Liver (tissue), 9 donors: ENCODE measurements around the gene BTRC. TPM values are rescaled to one million over a fixed set of nuclear protein-coding genes. Genes with fewer than 3 reads are reported as not detected.
A peak's percentile ranks its signal among the peaks of the same experiment; 100 is the strongest.

Experiments used
- DNase-seq: peaks from one replicate; pipeline ENCODE4 v3.0.0-alpha.2; 2017; ENCODE audit warnings: low spot score
- H3K27ac ChIP-seq, 2 donors: one replicate each; pipeline ENCODE4 v1.7.0; 2013; ENCODE audit warnings: inconsistent platforms in 2 of 2, low read length in 2 of 2, control low read depth in 1 of 2, low read depth in 1 of 2, mild to moderate bottlenecking in 1 of 2
- H3K27me3 ChIP-seq, 4 donors: one replicate each; pipeline versions ENCODE4 v1.6.1 to v1.7.0; 2013; ENCODE audit warnings: low read length in 3 of 4, inconsistent platforms in 1 of 4, mild to moderate bottlenecking in 1 of 4, moderate library complexity in 1 of 4; ENCODE audit not compliant: control insufficient read depth in 4 of 4, insufficient read depth in 4 of 4
- H3K36me3 ChIP-seq, 4 donors: one replicate each; pipeline versions ENCODE4 v1.6.1 to v1.7.0; 2013; ENCODE audit warnings: low read length in 3 of 4, mild to moderate bottlenecking in 3 of 4, low read depth in 1 of 4, moderate library complexity in 1 of 4; ENCODE audit not compliant: control insufficient read depth in 4 of 4, insufficient read depth in 3 of 4
- H3K4me1 ChIP-seq, 4 donors: one replicate each; pipeline versions ENCODE4 v1.6.1 to v1.7.0; 2013; ENCODE audit warnings: low read length in 3 of 4, mild to moderate bottlenecking in 3 of 4, moderate library complexity in 1 of 4; ENCODE audit not compliant: control insufficient read depth in 4 of 4, insufficient read depth in 4 of 4
- H3K4me3 ChIP-seq, 3 donors: one replicate each; pipeline versions ENCODE4 v1.6.1 to v1.7.0; 2013; ENCODE audit warnings: low read length in 3 of 3, control low read depth in 1 of 3, low read depth in 1 of 3, mild to moderate bottlenecking in 1 of 3
- H3K9ac ChIP-seq, 2 donors: one replicate each; pipeline ENCODE4 v1.7.0; 2013; ENCODE audit warnings: low read length in 2 of 2, mild to moderate bottlenecking in 2 of 2, moderate library complexity in 2 of 2, control low read depth in 1 of 2, low read depth in 1 of 2
- H3K9me3 ChIP-seq, 4 donors: one replicate each; pipeline versions ENCODE4 v1.6.1 to v1.7.0; 2013; ENCODE audit warnings: low read length in 3 of 4; ENCODE audit not compliant: control insufficient read depth in 4 of 4
- EGR1 ChIP-seq, 2 donors: IDR thresholded peaks; 2 replicates each; pipeline ENCODE4 v1.6.1; 2016 to 2018; ENCODE audit warnings: antibody characterized with exemption in 2 of 2, low read depth in 2 of 2
- FOXA1 ChIP-seq: IDR thresholded peaks from 2 replicates; pipeline ENCODE4 v1.6.1; 2016; ENCODE audit warnings: antibody characterized with exemption
- FOXA2 ChIP-seq: IDR thresholded peaks from 2 replicates; pipeline ENCODE4 v1.6.1; 2016; ENCODE audit warnings: antibody characterized with exemption
- GABPA ChIP-seq, 2 donors: IDR thresholded peaks in 1 of 2; conservative IDR thresholded peaks in 1 of 2; 2 replicates each; pipeline ENCODE4 v1.6.1; 2016; ENCODE audit warnings: antibody characterized with exemption in 2 of 2, mild to moderate bottlenecking in 1 of 2, moderate library complexity in 1 of 2
- HNF4A ChIP-seq, 2 donors: conservative IDR thresholded peaks; 2 replicates each; pipeline ENCODE4 v1.6.1; 2016; ENCODE audit warnings: antibody characterized with exemption in 2 of 2, mild to moderate bottlenecking in 2 of 2
- NR2F2 ChIP-seq: IDR thresholded peaks from 2 replicates; pipeline ENCODE4 v1.6.1; 2016; ENCODE audit warnings: antibody characterized with exemption
- RAD21 ChIP-seq, 2 donors: IDR thresholded peaks; 2 replicates each; pipeline ENCODE4 v1.6.1; 2016; ENCODE audit warnings: antibody characterized with exemption in 2 of 2, mild to moderate bottlenecking in 2 of 2
- SP1 ChIP-seq: IDR thresholded peaks from 2 replicates; pipeline ENCODE4 v1.6.1; 2018; ENCODE audit warnings: antibody characterized with exemption, mild to moderate bottlenecking
- YY1 ChIP-seq: IDR thresholded peaks from 2 replicates; pipeline ENCODE4 v1.6.1; 2016; ENCODE audit warnings: antibody characterized with exemption, mild to moderate bottlenecking
- WGBS: extraction: QIAGEN DNeasy Blood & Tissue Kit; methylation state at CpG from one replicate; pipeline ENCODE4 v1.1.7; 2013; 5-methylcytosine and 5-hydroxymethylcytosine counted together
- polyA plus RNA-seq, 2 donors: library from polyadenylated mRNA; stranded (reverse) in 1 of 2; unstranded in 1 of 2; fragments of 200-250 nt in 1 of 2; fragments of >200 nt in 1 of 2; fragmentation: Nextera tagmentation in 1 of 2; extraction: Ambion mirVana in 1 of 2; gene quantifications; one replicate each; pipeline versions ENCODE4 v1.2.1 to v1.2.3, GENCODE V29; 2013 to 2015
- total RNA-seq, 2 donors: library from RNA; depleted of rRNA; stranded (reverse); fragments of >200 nt; gene quantifications; one replicate each; pipeline ENCODE4 v1.2.3, GENCODE V29; 2014
- TF ChIP-seq, protein P1 (sequence below): IDR thresholded peaks from 2 replicates; pipeline ENCODE4 v1.6.1; 2016; ENCODE audit warnings: antibody characterized with exemption, mild to moderate bottlenecking
- TF ChIP-seq, protein P2 (sequence below): IDR thresholded peaks from 2 replicates; pipeline ENCODE4 v1.6.1; 2016; ENCODE audit warnings: antibody characterized with exemption
- TF ChIP-seq, protein P3 (sequence below): IDR thresholded peaks from 2 replicates; pipeline ENCODE4 v1.6.1; 2016; ENCODE audit warnings: antibody characterized with exemption
- donor health status: healthy.
- donor health status: healthy.
- donor health status: healthy.
- donor health status: healthy.
- donor health status: healthy.

Gene BTRC
- total and polyA plus RNA-seq, 4 donors = 2.7 to 28.2 (median 5.9) TPM

DNA sequence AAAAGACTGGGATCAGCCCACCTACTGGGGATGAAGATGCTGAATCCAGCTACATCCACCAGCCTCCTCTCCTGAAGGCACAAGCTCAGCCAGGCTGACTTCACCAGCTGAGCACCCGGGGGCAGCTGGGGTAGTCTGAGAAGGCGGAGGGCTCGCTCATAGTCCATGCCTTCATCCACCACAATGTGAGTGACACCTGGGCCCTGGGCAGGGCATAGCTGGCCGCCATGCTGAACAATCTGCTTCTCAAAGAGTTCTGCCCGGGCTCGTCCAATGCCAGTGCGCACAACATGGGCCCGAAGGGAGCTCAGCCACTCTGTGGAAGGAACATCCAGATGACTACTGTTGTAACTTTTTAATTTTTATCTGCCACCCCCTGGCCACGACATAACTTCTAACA is 231.9 kb downstream of the BTRC start:
- Histone ChIP-seq H3K9me3 (no peaks in the 10 kb centered on the region), H3K4me1 (peaks cover 2 to 22% (median 13%) of the 10 kb centered on the region in 4 donors), H3K4me3 (no peak overlapping the region), H3K27me3 (no peaks in the 10 kb centered on the region), H3K27ac (no peak overlapping the region), H3K36me3 (peaks cover 3 to 32% (median 4%) of the 10 kb centered on the region in 4 donors), H3K9ac (no peak overlapping the region)
- TF ChIP-seq, protein P1, sequence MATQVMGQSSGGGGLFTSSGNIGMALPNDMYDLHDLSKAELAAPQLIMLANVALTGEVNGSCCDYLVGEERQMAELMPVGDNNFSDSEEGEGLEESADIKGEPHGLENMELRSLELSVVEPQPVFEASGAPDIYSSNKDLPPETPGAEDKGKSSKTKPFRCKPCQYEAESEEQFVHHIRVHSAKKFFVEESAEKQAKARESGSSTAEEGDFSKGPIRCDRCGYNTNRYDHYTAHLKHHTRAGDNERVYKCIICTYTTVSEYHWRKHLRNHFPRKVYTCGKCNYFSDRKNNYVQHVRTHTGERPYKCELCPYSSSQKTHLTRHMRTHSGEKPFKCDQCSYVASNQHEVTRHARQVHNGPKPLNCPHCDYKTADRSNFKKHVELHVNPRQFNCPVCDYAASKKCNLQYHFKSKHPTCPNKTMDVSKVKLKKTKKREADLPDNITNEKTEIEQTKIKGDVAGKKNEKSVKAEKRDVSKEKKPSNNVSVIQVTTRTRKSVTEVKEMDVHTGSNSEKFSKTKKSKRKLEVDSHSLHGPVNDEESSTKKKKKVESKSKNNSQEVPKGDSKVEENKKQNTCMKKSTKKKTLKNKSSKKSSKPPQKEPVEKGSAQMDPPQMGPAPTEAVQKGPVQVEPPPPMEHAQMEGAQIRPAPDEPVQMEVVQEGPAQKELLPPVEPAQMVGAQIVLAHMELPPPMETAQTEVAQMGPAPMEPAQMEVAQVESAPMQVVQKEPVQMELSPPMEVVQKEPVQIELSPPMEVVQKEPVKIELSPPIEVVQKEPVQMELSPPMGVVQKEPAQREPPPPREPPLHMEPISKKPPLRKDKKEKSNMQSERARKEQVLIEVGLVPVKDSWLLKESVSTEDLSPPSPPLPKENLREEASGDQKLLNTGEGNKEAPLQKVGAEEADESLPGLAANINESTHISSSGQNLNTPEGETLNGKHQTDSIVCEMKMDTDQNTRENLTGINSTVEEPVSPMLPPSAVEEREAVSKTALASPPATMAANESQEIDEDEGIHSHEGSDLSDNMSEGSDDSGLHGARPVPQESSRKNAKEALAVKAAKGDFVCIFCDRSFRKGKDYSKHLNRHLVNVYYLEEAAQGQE = no peak
- TF ChIP-seq, protein P2, sequence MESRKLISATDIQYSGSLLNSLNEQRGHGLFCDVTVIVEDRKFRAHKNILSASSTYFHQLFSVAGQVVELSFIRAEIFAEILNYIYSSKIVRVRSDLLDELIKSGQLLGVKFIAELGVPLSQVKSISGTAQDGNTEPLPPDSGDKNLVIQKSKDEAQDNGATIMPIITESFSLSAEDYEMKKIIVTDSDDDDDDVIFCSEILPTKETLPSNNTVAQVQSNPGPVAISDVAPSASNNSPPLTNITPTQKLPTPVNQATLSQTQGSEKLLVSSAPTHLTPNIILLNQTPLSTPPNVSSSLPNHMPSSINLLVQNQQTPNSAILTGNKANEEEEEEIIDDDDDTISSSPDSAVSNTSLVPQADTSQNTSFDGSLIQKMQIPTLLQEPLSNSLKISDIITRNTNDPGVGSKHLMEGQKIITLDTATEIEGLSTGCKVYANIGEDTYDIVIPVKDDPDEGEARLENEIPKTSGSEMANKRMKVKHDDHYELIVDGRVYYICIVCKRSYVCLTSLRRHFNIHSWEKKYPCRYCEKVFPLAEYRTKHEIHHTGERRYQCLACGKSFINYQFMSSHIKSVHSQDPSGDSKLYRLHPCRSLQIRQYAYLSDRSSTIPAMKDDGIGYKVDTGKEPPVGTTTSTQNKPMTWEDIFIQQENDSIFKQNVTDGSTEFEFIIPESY = no peak
- TF ChIP-seq RAD21 (IDR thresholded peaks at IDR 0.05) (no peak), FOXA1 (no peak)
- WGBS = 97% methylated on average over 9 of the region's 9 CpGs
- DNase-seq = no peak

DNA sequence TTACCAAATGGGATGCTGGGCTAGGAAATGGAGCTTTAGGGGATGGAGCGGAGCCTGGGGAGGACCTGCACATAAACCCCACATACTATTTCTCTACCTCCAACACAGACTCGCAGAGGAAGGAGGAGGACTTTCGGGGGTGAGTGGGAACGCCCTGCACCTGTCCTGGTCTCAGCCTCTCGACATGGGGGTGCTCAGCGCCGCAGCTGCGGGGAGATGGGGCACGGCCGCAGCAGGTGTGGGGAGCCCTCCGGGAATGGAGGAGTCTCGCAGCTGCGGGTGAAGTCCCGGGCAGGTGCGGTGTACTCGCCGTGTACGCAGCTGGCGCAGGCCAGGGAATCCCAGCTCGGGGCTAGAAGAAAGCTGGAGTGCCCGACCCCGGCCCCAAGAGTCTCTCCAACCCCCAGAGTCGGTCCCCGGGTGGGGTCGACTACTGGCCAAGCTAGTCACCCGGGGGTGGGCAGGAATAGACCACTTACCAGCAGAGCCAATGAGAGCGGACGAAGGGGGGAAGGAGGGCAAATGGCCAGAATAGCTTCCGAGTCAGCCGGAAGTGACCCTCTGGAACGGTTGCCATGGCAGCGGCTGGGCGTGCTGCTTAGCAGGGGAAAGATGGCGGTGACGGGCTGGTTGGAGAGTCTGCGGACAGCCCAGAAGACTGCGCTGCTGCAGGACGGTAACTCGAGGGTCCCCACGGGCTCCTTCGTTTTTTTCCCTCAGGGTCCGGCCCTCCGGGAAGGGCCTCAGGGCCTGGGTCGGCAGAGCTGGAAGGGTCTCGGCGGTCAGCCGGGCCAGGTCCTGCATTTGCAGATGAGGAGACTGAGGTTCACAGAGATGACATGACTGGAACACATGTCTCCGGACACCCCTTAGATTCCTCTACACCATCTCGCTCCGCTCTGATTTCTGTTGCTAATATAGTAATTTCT is 234.0 kb downstream of the BTRC start, which contains the start of the genes DPCD and POLL:
Gene DPCD (plus strand): TSS at position 597 of the 929 bp plus-strand sequence. CDS start 16 bp downstream, at position 613.
Gene POLL (minus strand): TSS at position 533 of the 929 bp plus-strand sequence. CDS start 897 bp downstream, outside the sequence.
- under 1% methylated on average over 50 of the region's 50 CpGs for WGBS

More for the DNA sequence above, 234.0 kb downstream of the BTRC start, which contains the start of the genes DPCD and POLL:
- TF ChIP-seq HNF4A (conservative IDR thresholded peaks at IDR 0.05) = peak; percentile 10 to 26
- TF ChIP-seq, protein P1 = no peak
- TF ChIP-seq, protein P3, sequence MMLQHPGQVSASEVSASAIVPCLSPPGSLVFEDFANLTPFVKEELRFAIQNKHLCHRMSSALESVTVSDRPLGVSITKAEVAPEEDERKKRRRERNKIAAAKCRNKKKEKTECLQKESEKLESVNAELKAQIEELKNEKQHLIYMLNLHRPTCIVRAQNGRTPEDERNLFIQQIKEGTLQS = no peak
- no peak for TF ChIP-seq EGR1 (IDR thresholded peaks at IDR 0.05; ENCODE audit: low read depth in 2 of 2)
- peak; percentile 97 for TF ChIP-seq YY1
- TF ChIP-seq FOXA2 = no peak
- TF ChIP-seq, protein P2 = no peak
- no peak for TF ChIP-seq SP1
- TF ChIP-seq GABPA (IDR thresholded peaks at IDR 0.05 in 1 of 2, conservative IDR thresholded peaks at IDR 0.05 in 1 of 2) = peak; percentile 82 to 96
- TF ChIP-seq NR2F2 = no peak
- Histone ChIP-seq H3K27me3 (no peaks in the 10 kb centered on the region), H3K36me3 (peaks cover 2 to 16% (median 4%) of the 10 kb centered on the region in 4 donors), H3K27ac (peak within 1 kb of the TSS; percentile 42 to 66), H3K9ac (peak within 1 kb of the TSS; percentile 87 to 88), H3K4me1 (peaks cover 2 to 22% (median 13%) of the 10 kb centered on the region in 4 donors), H3K9me3 (no peaks in the 10 kb centered on the region), H3K4me3 (peak within 1 kb of the TSS; percentile 76 to 99 (median 96))
- DNase-seq = peak; percentile 97
